DOHH2 (cell line): Measurements from ENCODE around the gene SLIT1.

Experiments
- H3F3A ChIP-seq: fragments of 200-600 bp; sonication (generic), shearing (Covaris generic); 2 replicates; pipeline ENCODE4 v1.6.0; 2016; ENCODE audit warnings: antibody characterized with exemption, mild to moderate bottlenecking; ENCODE audit not compliant: control insufficient read depth, insufficient read depth
- H3K27ac ChIP-seq: fragments of 200-600 bp; sonication (generic); 2 replicates; pipeline ENCODE4 v1.5.1; 2014; ENCODE audit warnings: low read depth, mild to moderate bottlenecking, low read length, moderate library complexity
- H3K27me3 ChIP-seq: fragments of 200-600 bp; sonication (generic); 2 replicates; pipeline ENCODE4 v1.6.1; 2014; ENCODE audit warnings: mild to moderate bottlenecking, low read length, mixed read lengths; ENCODE audit not compliant: control insufficient read depth
- H3K36me3 ChIP-seq: fragments of 200-600 bp; sonication (generic); 2 replicates; pipeline ENCODE4 v1.6.1; 2014; ENCODE audit warnings: mild to moderate bottlenecking, low read length, moderate library complexity, mixed read lengths; ENCODE audit not compliant: control insufficient read depth
- H3K4me1 ChIP-seq: fragments of 200-600 bp; sonication (generic); 2 replicates; pipeline ENCODE4 v1.6.1; 2014; ENCODE audit warnings: mild to moderate bottlenecking, low read length, mixed read lengths; ENCODE audit not compliant: control insufficient read depth
- H3K4me2 ChIP-seq: fragments of 200-600 bp; sonication (generic); 2 replicates; pipeline ENCODE4 v1.6.0; 2014; ENCODE audit warnings: mild to moderate bottlenecking, low read length, moderate library complexity
- H3K4me3 ChIP-seq: fragments of 200-600 bp; sonication (generic); 2 replicates; pipeline ENCODE4 v1.5.1; 2014; ENCODE audit warnings: mild to moderate bottlenecking, low read length, mixed read lengths
- H3K79me2 ChIP-seq: fragments of 200-600 bp; sonication (generic); 2 replicates; pipeline ENCODE4 v1.6.1; 2014; ENCODE audit warnings: mild to moderate bottlenecking, low read length, mixed read lengths; ENCODE audit not compliant: control insufficient read depth
- H3K9me2 ChIP-seq: fragments of 200-600 bp; sonication (generic); replicated peaks from 2 replicates; pipeline ENCODE4 v1.6.1; 2014; ENCODE audit warnings: mild to moderate bottlenecking, low read length, mixed read lengths; ENCODE audit not compliant: control insufficient read depth
- H3K9me3 ChIP-seq: fragments of 200-600 bp; sonication (generic); 2 replicates; pipeline ENCODE4 v1.6.1; 2014; ENCODE audit warnings: antibody characterized with exemption, low read length, mixed read lengths; ENCODE audit not compliant: control insufficient read depth, insufficient read depth
- H4K20me1 ChIP-seq: fragments of 200-600 bp; sonication (generic); 2 replicates; pipeline ENCODE4 v1.6.0; 2014; ENCODE audit warnings: low read depth, mild to moderate bottlenecking, antibody characterized with exemption, low read length, moderate library complexity; ENCODE audit not compliant: control insufficient read depth, insufficient read depth
- CTCF ChIP-seq: fragments of 200-600 bp; sonication (generic); IDR thresholded peaks from one replicate; pipeline ENCODE4 v1.5.1; 2014; ENCODE audit warnings: antibody characterized with exemption, mild to moderate bottlenecking, low read depth, low read length; ENCODE audit not compliant: poor library complexity, severe bottlenecking
- EZH2phosphoT487 ChIP-seq: fragments of 200-600 bp; sonication (generic); IDR thresholded peaks from 2 replicates; pipeline ENCODE4 v1.6.1; 2017; ENCODE audit warnings: borderline replicate concordance, mild to moderate bottlenecking, antibody characterized with exemption, low read length, moderate library complexity, mixed read lengths

The SLIT1 gene

GRCh38 chr10:96951954-96952353, 233.8 kb downstream of the SLIT1 start:
- peaks cover 62% of the 10 kb centered on the region for H3K36me3 ChIP-seq

GRCh38 chr10:96949039-96949683, 236.6 kb downstream of the SLIT1 start:
- Histone ChIP-seq H3K36me3 (peaks cover 41% of the 10 kb centered on the region), H3K79me2 (no peaks in the 10 kb centered on the region), H3K27me3 (no peaks in the 10 kb centered on the region), H3K4me2 (no peak overlapping the region), H3K9me3 (no peaks in the 10 kb centered on the region), H3F3A (0 out of 2 replicates have a peak, but pooled peaks cover 6% of the 10 kb centered on the region), H3K27ac (no peak overlapping the region), H3K4me1 (no peaks in the 10 kb centered on the region), H3K4me3 (no peak overlapping the region), H3K9me2 (no peaks in the 10 kb centered on the region), H4K20me1 (no peaks in the 10 kb centered on the region)
- no peak for TF ChIP-seq CTCF
- TF ChIP-seq EZH2phosphoT487 = no peak

More at GRCh38 chr10:96951954-96952353, 233.8 kb downstream of the SLIT1 start:
- H3K9me2 ChIP-seq = no peaks in the 10 kb centered on the region
- H3K27ac ChIP-seq = no peak overlapping the region
- H3F3A ChIP-seq = 0 out of 2 replicates have a peak, but pooled peaks cover 4% of the 10 kb centered on the region
- H3K4me2 ChIP-seq = no peak overlapping the region
- H3K9me3 ChIP-seq = no peaks in the 10 kb centered on the region
- TF ChIP-seq EZH2phosphoT487 (no peak), CTCF (no peak)
- no peaks in the 10 kb centered on the region for H3K79me2 ChIP-seq
- H4K20me1 ChIP-seq = no peaks in the 10 kb centered on the region
- H3K4me1 ChIP-seq = no peaks in the 10 kb centered on the region
- H3K4me3 ChIP-seq = no peak overlapping the region
- no peaks in the 10 kb centered on the region for H3K27me3 ChIP-seq
